Activated CD8-positive, alpha-beta memory T cell treated with anti-CD3 and anti-CD28 coated beads for 1 hour (primary cell): ENCODE measurements around the gene RNF121.

Experiments
- DNase-seq, 2 donors: peaks; one replicate each; pipeline ENCODE4 v3.0.0-alpha.2; 2020; ENCODE audit warnings: low read depth in 1 of 2; ENCODE audit errors: extremely low read depth in 1 of 2

Gene RNF121

GRCh38 chr11:72030472-72031045 is 101.7 kb downstream of the RNF121 start:
- no peak for DNase-seq

- no peak for DNase-seq
Observed at GRCh38 chr11:72036687-72037086, 107.8 kb downstream of the RNF121 start.

DNA sequence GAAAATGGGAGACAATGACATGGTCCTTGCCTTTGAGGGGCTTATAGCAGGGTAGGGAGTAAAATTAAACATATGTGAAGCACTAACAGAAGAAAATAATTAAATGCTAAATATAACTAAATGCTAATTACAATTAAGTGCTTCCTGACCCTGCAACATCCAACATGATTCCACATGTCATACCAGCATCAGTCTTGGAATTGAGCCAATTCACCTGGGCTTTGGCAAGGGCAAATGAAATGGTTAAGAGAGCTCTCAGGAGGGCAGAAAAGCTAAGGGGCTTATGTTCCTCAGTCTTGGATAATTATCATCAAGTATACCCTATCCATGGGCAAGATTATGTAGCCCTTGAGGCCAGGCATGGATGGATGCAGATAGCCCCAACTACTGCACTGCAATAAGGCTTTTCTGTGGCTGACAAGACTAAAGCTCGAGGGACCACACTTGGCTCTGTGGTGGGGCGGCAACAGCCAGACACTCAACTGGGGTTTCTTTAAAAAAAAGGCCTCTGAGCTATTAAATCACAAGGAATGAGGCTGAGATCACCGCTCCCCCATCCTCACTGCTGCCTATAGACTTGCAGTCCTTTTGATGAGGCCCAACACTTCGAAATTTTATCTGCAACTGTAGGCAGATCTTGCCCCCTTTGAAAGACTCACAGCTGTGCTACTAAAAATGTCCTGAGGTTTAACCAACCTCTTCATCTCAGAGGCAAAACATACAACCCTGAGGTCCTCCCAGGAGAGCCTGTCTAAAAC is 108.9 kb downstream of the RNF121 start:
- DNase-seq, result no peak

DNA sequence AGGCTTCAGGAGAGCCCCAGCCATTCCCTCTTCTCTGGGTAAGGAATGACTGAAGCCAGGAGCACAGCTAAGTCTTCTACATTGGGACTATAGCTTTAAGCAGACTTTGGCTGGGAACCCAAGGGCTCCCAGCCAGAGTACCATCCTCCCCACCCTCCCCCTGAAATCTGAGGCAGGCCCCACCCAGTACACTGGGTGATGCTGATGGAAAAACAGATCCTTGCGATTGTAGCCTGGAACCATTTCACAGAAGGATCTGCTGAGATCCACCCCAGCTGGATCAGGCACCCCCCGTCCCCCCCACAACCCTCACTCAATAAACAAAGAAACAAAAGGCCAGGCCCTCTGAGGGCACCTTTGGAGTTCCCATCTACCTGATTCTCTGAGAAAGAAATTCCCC is 109.6 kb downstream of the RNF121 start:
- no peak for DNase-seq

DNA sequence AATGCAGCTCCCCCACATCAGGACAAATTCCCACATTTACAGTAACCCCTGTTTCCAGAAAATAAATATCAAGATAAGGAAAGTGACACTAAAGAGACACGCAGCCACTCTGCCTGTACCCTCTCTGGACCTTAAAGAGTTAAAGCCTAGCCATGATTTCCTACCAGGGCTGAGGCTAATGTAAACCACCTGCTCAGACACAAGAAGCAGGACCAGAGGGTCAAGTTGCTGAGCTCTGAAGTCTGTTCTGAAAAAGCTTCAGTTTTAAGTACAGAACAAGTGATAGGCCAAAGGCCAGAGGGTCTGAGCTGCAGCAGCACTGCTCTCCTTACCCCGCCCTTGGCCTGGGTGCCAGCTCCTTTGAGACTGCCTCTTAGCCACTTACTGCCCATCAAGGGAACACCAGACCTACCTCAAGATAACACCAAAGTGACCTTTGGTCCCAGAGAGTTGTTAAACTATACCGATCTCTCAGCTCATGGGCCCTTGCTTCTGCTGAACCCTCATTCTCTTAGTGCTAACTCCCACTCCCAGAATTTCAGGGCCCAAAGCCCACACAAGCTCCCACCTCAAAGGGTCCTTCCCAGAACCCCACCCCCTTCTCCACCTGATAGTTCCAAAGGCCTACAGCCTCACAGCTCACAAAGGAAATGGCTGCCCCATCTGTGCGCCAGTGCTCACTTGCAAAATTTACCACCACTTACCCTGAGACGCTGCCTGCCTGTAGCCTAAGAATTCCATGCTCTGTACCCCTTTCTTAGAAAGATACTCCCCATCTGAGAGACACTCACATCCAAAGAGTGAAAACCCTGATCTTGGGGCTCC is 110.4 kb downstream of the RNF121 start:
- no peak for DNase-seq

GRCh38 chr11:72039856-72040401 is 111.1 kb downstream of the RNF121 start:
- DNase-seq, result no peak

DNA sequence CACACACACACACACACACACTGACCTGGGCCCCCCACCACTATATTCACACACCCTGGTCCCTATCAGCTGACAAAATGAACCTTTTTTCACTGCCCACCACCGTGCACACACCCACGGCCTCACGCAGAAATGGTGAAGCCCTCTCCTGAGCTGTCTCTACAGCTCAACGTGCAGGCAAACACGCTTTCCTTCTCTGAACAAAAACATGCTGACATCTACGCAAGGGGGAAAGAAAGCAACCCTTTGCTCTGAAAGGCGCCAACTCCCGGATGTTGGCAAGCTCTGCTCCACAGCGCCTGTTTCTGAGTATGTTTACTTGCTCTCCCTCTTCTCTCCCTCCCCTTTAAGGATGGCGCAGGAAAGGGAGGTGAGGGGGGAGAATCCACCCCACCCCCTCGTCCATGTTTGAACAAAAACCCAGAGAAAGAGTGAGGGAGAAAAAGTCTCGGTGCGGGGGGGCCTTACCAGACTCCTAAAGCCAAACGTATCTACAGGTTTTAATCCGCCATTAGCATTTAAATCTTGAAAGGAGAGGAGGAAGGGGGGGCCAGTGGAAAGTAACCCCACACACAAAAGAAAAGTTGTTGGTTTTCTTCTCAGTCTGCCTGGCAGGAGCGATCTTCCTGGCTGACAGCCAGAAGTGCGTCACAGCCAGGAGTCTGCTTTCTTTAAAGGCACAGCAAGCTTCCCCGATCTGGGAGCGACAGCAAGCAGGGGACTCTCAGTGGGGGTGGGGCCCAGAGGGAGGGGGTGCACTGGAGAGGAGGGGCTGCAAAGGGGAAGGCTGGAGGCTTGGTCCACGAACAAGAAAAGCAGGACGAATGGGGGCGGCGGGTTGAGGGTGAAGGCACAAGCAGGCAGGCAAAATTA is 111.9 kb downstream of the RNF121 start:
- peak; percentile 62 to 72 for DNase-seq

DNA sequence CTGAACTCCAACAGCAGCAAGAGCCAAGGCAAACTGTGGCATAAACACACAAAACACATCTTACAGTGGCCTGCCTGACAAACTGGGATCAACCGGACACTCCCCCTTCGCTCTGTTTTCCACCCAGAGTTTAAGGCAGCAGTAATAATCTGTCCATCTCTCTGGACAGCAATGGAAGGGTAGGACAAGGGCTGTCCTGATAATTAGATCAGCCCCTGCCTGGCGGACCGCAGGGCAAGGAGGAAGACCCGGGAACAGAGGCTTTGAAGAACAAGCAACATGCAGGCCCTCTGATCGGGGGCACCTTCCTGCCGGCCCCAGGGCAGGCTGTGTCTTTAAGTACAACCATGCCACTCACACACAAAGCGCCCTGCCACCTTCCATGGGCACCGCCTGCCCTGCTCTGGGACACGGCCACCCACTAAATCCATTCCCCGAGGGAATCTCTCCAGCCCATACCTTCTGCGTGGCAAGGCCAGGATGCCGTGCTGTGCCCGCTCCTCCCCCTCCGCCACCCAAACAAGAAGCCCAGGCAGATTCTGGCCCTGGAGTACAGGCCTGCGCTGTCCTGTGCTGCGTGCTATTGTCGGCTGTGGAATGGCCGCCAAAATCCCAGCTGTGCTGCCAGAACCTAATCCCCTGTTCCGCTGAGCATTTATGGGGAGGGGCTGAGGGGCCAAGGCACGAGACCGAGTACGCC is 112.7 kb downstream of the RNF121 start:
- peak in 1 of 2 donors; percentile 13 for DNase-seq

DNA sequence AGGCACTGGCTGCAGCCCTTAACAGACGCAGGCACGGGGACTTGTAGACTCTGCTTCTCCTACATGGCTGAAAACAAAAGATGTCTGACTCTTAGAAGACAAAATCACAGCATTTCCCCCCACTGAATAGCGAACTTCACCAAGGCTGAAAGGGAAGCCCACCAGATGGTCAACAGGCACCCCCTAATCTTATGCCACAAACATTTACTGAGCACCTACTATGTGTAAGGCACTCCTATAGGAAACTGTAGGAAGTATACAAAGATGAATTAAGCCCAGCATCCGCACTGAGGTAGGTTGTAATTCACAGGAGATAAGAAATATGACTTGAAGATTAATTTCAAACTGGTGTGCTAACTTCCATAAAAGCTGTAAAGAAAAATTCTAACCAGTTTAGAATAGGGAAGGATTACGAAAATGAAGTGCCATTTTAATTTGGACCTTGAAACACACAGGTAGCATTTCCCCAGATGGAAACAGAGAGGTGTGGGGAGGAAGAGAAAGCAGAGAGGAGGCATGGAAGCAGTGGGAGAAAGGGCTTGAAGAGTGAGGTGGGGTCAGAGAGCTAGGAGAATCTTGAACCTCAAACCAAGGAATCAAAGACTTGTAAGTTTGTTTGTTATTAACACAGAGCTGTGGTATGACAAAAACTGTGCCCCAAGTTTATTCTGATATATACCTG is 113.4 kb downstream of the RNF121 start:
- DNase-seq, result no peak

DNA sequence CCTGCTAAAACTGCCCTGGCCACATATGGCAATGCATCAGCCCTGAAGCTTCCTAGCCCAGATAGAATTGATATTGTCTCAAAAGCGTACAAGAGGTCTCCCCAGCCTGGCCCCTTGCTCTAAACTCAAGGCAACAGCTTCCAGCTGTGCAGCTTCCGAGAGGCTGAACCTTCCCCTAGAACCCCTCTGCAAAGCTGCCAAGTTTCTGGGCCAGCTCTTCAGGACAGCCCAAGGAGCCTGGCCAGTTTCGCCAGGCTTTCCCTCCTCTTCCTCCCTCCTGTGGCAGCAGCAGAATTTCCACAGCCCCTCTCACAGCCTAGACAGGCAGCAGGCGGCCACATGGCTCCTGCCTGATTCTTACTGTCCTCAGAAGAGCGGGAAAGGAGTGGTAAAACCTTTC is 117.0 kb downstream of the RNF121 start:
- DNase-seq, result no peak
